LNCaP clone FGC (cell line): Measurements from ENCODE around the gene SLF2.

Experiments used
- DNase-seq: peaks from one replicate; pipeline ENCODE4 v3.0.0-alpha.2; 2011; ENCODE audit warnings: low read depth
- H3K4me3 ChIP-seq: 2 replicates; pipeline ENCODE4 v1.5.1; 2011; ENCODE audit warnings: mild to moderate bottlenecking, low read depth, low read length, control low read depth
- CTCF ChIP-seq: IDR thresholded peaks from 2 replicates; pipeline ENCODE4 v1.5.1; 2012; ENCODE audit warnings: mild to moderate bottlenecking; ENCODE audit not compliant: control insufficient read depth, insufficient read depth; ENCODE audit errors: extremely low read depth

SLF2 gene

GRCh38 chr10:100979791-100980272 lies 67.1 kb downstream of the SLF2 start:
- no peak overlapping the region for H3K4me3 ChIP-seq
- TF ChIP-seq CTCF, result no peak
- no peak for DNase-seq

- no peak overlapping the region for H3K4me3 ChIP-seq
Measured at GRCh38 chr10:100980311-100980710, 67.5 kb downstream of the SLF2 start.

GRCh38 chr10:100980711-100981110 lies 67.9 kb downstream of the SLF2 start:
- no peak for TF ChIP-seq CTCF
- no peak for DNase-seq

More at GRCh38 chr10:100980311-100980710, 67.5 kb downstream of the SLF2 start:
- TF ChIP-seq CTCF, result no peak
- DNase-seq, result no peak

GRCh38 chr10:100981178-100981772 lies 68.5 kb downstream of the SLF2 start:
- no peak for TF ChIP-seq CTCF
- H3K4me3 ChIP-seq, result no peak overlapping the region
- no peak for DNase-seq

More at GRCh38 chr10:100980711-100981110, 67.9 kb downstream of the SLF2 start:
- H3K4me3 ChIP-seq, result no peak overlapping the region

GRCh38 chr10:100982916-100983830 lies 70.4 kb downstream of the SLF2 start:
- no peak for DNase-seq
- H3K4me3 ChIP-seq, result no peak overlapping the region
- TF ChIP-seq CTCF, result no peak

GRCh38 chr10:100983868-100984671 lies 71.3 kb downstream of the SLF2 start:
- H3K4me3 ChIP-seq, result no peak overlapping the region
- no peak for DNase-seq
- no peak for TF ChIP-seq CTCF
